HG03064 (cell line): ENCODE results near the gene APOL4.
"Not testable (repeated sequence)": the region's sequence is repeated elsewhere in the genome, so short reads cannot be mapped to it uniquely, and the experiment has no call there.

ENCODE experiments used
- ATAC-seq: cut with Tn5 transposase; IDR thresholded peaks from one replicate; pipeline ENCODE4 v1.9.1; 2021; ENCODE audit warnings: low read depth; ENCODE audit not compliant: unreplicated experiment

The APOL4 gene

GRCh38 chr22:36191106-36191836, 10.3 kb downstream of the APOL4 start:
- ATAC-seq = no peak

DNA sequence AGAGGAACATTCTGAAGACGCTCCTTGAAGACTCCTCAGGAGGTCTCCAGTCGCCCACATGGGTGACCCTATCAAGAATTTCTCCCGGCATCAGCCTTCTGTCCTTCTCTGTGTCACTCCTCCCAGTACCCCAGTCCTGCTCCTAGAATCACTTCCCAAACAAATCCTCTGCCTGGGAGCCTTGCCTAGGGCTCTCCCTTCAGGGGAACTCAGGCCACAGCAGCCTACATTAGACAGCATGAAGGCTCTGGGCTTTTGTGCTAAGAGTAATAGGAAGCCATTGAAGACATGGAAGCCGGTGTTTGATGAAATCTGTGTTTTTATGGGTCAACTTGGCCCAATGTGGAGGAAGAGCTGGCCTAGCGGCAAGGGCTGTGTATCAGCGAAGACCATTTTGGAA, 13.7 kb downstream of the APOL4 start:
- not testable (repeated sequence) for ATAC-seq

- no peak for ATAC-seq
Observed at GRCh38 chr22:36185828-36186624, 15.6 kb downstream of the APOL4 start.

GRCh38 chr22:36184433-36185025, 17.1 kb downstream of the APOL4 start:
- no peak for ATAC-seq

- ATAC-seq = no peak
Observed at GRCh38 chr22:36183446-36183845, 18.2 kb downstream of the APOL4 start.

DNA sequence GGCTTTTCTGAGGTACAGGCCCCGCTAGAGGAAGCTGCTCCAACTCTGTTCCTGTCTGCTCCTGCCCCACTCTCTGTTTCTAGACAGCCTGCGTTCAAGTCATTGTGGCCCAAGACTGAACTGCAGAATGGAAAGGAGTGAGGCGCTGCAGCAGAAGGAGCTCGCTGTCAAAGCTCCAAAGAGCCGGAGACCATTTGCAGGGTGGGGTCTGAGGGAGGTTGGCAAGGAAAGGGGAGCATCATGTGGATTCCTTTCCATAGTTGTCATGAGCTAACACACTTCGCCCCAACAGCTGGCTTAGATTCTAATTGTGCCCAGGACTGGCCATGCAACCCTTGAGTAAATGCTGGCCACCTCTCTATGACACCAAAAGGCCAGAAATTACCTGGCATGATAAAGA, 18.8 kb downstream of the APOL4 start:
- ATAC-seq = no peak

DNA sequence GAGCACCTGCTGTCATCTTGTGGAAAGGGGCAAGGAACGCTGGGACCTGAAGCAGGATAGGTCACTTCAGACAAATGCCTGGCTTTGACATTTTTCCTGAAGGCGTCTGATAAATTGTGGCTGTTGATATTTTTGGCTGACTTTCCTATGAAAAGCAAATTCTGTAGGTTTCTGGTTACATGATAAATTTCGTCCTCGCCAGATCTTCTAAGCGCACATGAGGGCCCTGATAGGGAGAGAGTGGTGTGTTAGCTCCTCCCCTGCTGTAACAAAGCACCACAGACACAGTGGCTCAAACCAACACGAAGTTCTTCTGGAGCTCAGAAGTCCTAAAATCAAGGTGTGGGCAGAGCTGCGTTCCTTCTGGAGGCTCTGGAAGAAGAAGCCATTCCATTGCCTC, 19.6 kb downstream of the APOL4 start:
- no peak for ATAC-seq

DNA sequence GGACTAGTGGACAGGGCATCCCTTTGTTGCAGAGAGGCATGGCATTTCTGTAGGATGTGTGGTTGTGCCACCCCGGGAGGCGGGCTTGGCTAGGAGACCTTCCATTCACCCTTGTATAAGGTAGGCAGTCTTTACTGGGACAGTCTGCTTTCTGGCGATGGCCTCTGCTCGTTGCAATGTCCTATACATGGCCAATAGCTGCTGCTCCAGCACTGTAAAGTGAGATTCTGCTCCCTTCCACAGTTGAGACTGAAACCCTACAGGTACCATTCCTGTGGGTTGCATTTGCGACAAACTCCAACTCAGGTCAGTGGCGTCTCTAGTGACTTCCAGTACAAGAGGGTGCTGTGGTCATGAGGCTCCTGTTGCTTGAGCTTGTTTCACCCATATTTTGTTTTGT, 20.7 kb downstream of the APOL4 start:
- no peak for ATAC-seq

DNA sequence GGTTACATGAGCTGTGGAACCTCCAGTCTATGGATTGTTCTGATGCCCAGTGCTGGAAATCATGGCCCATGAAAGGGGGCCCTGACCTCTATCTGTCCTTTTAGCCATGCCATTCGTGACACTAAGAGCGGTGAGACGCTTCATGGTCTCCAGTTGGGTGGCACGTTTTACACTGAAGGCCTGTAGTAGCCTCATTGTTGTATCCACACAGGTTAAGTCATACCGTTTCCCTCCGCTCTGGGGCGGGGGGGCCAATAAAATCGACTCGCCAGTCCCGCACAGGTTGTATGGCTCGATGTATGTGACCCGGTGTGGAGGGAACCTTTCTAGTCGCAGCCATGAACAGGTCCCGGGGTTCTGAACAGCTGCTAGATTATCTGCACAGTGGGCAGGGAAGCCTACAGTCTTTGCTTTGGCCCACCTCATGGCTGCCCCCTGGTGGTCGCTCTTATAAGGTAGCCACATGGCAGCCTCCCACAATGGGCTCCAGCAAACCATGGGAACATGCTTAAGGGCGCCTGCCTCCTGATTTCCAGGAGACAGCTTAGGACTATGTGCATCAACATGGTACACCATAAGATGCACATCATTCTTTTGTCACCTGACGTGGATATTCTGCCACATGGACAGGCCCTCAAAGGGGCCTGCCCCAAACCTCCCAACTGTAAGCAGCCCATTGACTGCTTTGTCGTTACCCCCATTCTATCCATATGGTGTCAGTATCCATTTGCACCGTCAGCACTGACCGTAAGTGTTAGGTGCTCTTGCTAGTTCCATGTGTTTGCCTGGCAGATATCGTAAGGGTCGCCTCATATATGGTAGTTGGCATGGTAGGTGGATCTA, 21.4 kb downstream of the APOL4 start:
- no peak for ATAC-seq

DNA sequence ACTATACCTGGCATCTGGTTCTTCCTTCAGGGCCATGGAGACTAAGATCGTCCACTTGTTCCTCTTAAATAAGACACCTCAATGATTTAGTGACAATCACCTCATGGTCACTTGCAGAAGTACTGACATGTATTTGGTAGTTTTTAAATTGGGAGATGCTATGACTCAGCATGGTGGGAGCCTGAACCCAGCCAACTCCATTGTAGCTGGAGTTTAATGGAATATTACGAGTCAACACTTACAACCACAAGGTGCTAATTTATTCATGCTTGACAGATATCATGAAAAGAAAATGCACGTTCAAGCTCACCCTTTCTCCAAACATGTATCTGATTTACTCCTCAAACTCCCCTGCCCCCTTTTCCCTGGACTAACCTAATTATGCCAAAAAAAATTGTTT, 24.4 kb downstream of the APOL4 start:
- ATAC-seq = no peak

DNA sequence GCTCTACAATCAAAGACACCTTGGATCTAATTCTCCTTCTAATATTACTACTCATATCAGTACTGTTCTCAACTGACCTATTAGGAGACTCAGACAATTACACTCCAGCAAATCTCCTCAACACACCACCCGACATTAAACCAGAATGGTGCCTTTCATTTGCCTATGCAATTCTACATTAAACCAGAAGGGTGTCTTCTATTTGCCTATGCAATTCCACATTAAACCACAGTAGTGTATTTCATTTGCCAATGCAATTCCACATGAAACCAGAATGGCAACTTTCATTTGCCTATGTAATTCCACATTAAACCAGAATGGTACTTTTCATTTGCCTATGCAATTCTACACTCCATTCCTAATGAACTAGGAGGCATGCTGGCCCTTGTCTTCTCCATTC, 25.7 kb downstream of the APOL4 start:
- ATAC-seq = no peak

DNA sequence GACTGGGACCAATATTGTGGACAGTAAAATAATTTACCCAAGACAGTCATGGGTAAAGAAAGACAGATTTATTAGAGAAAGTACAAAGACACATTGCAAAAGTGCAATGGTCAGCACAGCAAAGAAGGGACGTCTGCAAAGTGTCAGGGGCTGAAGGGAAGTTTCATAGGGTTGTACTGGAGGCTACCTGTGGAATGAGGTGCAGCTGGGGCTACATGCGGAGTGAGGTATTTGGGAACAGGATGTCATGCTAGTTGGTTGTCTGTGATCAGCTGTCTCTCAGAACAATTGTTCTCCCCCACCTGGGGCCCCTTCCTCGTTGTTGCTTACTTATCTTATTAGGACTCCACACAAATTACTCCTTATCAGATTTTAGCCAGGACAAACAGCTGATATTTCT, 29.7 kb downstream of the APOL4 start:
- no peak for ATAC-seq

- ATAC-seq = no peak
Observed at GRCh38 chr22:36166518-36167220, 34.9 kb downstream of the APOL4 start.

DNA sequence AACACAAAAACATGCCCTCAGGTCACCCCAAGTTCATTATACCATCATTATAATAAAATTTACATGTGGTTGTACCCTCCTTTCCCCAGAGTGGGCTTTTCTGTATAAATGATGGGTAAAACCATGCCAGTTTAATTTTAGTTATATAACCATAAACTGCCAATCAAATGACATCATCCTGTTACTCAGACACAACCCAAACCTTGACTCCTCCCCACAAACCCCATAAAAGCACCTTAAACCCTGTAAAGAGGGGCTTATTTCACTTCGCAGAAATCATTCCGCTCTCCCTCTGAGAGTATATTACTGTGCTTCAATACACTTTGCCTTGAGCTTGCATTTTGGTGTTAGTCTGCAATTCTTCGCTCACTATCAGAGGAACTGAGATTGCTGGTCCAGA, 35.5 kb downstream of the APOL4 start:
- ATAC-seq = no peak

GRCh38 chr22:36165141-36165540, 36.5 kb downstream of the APOL4 start:
- ATAC-seq = no peak

DNA sequence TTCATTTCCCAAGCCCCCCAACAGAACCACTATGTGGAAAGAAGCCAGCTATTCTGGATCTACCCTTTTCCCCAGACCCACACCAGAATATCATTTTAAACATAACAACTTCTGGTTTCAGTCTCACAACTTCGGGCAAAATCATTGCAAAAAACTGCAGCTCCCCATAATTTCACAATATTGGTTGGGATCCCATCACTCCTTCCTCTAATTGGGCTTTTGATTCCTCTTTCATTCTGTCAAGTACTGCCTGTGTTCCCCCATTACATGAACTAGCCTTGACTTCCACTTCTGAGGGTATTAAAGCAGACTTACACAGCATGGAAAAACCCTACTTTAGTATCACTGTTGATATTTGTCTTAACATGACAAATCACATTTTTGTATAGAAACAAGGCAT, 37.0 kb downstream of the APOL4 start:
- ATAC-seq = no peak

DNA sequence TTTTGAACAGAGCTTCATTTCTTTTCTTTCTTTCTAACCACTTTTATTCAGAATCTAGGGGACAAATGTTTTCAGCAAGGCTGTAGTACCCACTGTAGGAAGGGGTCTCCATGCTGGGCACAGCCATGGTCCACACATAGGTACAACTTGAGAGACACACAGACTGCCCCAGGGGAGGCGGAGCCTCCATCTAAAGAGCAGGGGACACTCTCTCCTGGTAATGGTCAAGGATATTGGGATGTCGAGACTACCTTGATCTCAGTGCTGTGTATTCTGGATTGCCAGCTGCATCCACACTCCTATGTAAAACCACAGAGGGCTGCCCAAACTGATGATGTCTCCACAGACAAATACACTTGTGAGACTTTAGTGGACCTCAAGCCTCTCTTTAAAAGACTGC, 38.1 kb downstream of the APOL4 start:
- no peak for ATAC-seq

- no peak for ATAC-seq
Observed at GRCh38 chr22:36162127-36163034, 39.2 kb downstream of the APOL4 start.

DNA sequence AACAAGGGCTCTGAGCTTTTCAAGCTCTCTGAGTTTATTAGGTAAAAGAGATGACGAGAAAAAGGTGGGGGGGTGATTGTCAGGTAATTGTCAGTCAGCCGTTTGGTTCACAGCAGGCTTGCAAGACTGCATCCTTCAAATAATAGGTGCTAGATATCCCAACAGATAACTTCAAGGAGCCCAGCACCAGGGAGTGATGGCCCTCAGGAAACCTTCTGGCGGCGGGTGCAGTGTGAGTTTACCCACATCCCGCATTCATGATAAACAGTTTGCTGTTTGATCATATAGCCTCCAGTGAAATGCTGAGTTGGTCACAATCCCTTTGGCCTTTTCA, 39.8 kb downstream of the APOL4 start:
- ATAC-seq = not testable (repeated sequence)
